Activated CD4-positive, alpha-beta T cell treated with anti-CD3 and anti-CD28 coated beads, Interleukin-2, Interleukin-6, amounts not matched to agents 100 ng/mL and 50 ng/mL, durations not matched to agents 16 hours and 8 hours (primary cell): ENCODE data around the gene CDC20.

ENCODE experiments used
- DNase-seq: peaks from one replicate; pipeline ENCODE4 v3.0.0-alpha.2; 2020

Gene CDC20

DNA sequence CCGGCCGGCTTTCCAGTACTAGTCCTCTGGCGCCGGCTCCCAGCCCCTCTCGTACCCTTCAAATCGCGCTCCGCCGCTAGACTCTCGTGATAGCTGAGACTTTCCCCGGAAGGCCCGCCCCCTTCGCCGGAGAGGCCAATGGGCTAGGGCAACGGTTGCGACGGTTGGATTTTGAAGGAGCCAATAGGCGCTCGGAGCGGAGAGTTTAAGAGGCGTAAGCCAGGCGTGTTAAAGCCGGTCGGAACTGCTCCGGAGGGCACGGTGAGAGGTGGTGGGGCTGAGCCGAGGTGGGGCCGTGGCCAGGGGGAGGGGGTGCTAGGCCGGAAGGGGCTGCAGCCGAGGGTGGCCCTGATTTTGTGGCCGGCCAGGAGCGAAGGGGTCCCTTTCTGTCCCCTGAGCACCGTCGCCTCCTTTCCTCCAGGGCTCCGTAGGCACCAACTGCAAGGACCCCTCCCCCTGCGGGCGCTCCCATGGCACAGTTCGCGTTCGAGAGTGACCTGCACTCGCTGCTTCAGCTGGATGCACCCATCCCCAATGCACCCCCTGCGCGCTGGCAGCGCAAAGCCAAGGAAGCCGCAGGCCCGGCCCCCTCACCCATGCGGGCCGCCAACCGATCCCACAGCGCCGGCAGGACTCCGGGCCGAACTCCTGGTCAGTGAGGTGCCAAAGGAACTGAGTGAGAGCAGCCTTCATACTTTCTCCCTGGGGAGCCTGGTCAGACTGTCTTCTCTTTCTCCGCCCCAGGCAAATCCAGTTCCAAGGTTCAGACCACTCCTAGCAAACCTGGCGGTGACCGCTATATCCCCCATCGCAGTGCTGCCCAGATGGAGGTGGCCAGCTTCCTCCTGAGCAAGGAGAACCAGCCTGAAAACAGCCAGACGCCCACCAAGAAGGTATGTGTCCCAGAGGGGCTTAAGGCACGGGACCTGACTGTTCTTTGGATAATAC, at the start of gene CDC20:
CDC20 (plus strand) TSS at position 236 of the 948 bp plus-strand sequence; CDS start at position 471, 235 bp downstream.
- peak; percentile 100 for DNase-seq

DNA sequence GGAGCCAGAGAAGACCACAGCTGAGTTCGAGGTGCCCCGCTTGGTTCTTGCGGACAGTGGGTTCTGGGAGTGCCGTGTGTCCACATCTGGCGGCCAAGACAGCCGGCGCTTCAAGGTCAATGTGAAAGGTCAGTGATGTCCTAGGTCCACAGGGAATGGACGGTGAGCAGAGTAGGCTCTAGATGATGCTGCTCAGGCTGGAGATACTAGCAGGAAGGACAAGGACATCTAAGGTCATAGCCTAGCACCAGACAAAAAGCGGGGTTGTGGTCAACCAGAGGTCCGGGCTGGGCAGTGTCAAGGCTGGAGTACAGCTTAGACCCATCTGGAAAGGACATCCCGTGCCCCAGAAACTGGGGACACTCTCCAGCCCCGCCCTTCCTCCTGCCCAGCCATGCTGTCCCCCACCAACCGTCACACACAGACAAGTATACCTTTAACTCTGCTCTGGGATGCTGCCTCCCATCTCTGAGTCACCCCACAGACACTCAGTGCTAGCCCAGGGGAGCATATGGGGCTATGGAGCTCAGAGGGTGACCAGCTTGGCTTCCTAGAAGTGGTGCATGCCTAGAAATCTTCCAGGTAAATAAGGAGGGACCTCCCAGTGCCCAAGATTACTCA, 49.3 kb upstream of the CDC20 start:
- no peak for DNase-seq

DNA sequence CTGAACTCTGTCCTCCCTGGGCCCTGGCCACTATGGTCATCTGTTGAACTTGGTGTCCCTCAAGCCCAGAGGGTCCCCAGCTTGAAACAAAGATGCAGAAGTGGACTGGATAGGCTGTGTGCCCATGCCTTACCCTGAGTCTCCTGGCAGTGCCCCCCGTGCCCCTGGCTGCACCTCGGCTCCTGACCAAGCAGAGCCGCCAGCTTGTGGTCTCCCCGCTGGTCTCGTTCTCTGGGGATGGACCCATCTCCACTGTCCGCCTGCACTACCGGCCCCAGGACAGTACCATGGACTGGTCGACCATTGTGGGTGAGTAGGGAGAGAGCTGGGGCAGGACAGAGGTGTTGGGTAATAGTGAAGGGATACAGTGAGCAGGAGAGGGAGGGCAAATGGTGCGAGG, 47.3 kb upstream of the CDC20 start:
- DNase-seq = no peak

DNA sequence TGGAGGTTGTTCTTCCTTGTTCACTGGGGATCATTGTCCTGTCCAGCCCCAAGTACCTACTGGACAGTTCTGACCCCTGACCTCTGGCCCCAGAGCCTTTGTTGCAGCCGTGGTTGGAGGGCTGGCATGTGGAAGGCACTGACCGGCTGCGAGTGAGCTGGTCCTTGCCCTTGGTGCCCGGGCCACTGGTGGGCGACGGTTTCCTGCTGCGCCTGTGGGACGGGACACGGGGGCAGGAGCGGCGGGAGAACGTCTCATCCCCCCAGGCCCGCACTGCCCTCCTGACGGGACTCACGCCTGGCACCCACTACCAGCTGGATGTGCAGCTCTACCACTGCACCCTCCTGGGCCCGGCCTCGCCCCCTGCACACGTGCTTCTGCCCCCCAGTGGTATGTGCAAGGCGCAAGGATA, 46.6 kb upstream of the CDC20 start:
- no peak for DNase-seq

DNA sequence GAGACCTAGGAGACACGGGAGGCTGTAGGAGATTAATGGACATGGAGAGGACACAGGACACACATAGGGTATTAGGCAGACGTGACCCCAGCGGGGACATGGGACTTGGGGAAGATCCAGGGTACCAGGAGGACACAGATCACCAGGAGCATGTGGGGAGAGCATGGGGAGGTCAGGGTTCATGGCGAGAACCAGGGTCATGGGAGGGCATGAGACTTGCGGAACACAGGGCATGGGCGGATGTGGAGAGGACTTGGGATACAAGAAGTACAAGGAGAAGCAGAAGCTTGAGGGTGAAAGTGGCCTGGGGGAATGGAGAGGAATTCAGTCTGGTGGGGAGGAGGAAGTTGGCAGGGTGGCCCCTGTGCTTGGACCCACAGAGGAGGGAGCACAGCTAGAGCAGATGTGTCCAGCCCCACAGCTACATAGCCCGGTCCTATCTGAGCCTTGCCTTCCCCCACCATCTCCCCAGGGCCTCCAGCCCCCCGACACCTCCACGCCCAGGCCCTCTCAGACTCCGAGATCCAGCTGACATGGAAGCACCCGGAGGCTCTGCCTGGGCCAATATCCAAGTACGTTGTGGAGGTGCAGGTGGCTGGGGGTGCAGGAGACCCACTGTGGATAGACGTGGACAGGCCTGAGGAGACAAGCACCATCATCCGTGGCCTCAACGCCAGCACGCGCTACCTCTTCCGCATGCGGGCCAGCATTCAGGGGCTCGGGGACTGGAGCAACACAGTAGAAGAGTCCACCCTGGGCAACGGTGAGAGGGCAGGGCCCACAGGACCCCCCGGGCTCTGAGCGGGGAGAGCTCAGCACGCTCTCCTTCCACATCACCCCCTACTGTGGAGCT, 45.9 kb upstream of the CDC20 start:
- DNase-seq = no peak

- DNase-seq = no peak
Observed at GRCh38 chr1:43313771-43314170, 45.0 kb upstream of the CDC20 start.

DNA sequence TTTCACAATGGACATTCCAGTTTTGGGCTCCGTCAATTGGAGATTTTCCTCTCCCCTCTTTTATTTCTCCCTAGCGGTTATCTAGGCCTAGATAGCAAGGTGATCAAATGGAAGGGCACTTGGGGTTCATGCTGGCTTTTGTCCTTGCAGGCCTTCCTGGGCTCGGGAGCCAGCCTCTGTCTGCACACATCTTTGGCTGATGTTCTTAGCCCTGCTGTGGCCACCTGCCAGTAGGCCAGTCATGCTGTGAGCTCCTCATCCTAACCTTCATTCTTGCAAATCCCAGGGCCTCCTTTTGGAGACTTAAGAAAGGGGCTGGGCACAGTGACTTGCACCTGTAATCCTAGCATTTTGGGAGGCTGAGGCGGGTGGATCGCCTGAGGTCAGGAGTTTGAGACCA, 44.5 kb upstream of the CDC20 start:
- no peak for DNase-seq

DNA sequence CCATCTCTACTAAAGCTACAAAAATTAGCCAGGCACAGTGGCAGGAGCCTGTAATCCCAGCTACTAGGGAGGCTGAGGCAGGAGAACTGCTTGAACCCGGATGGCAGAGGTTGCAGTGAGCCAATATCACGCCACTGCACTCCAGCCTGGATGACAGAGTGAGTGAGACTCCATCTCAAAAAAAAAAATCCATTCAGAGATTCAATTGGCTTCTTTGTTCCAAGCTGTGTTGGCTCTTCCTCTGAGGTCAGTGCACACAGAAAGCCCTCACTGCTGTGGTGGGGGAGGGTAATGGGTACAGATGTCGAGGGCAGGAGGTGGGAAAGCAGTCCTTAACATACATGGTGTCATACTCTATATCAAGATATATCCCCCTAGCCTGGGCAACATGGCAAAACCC, 43.3 kb upstream of the CDC20 start:
- no peak for DNase-seq

DNA sequence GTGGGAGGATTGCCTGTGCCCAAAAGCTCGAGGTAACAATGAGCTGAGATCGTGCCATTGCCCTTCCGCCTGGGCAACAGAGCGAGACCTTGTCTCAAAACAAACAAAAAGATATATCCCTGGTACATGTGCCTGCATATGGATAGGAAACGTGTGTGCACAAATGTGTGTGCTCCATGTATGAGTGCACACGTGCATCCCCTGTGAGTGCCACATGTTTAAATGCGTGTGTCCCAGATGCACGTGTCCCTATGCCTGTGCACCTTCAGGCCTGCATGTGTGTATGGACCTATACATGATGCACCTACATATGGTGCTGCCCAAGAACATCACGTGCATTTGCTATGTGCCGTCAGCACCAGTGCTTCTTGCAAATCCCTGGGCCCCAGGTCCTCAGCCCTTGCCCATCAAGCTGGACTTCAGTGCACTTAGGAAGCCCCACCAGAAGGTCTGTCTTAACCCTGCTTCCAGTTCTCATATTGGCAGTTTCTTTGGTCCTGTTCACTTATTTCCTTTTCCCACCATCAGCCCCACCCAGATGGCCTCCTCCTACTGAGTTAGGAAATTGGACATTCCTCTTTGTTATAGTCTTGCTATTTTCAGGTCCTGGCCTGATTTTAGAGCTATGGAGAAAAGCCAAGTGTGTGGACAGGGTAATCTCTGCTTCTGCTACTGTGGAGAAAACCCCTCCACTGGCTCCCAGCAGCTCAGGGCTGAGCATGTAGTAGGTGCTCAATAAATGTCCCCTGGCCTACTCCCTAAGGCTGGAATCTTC, 42.6 kb upstream of the CDC20 start:
- DNase-seq = no peak

- no peak for DNase-seq
Observed at GRCh38 chr1:43316738-43317520, 41.9 kb upstream of the CDC20 start.

GRCh38 chr1:43317817-43318471, 40.8 kb upstream of the CDC20 start:
- no peak for DNase-seq

DNA sequence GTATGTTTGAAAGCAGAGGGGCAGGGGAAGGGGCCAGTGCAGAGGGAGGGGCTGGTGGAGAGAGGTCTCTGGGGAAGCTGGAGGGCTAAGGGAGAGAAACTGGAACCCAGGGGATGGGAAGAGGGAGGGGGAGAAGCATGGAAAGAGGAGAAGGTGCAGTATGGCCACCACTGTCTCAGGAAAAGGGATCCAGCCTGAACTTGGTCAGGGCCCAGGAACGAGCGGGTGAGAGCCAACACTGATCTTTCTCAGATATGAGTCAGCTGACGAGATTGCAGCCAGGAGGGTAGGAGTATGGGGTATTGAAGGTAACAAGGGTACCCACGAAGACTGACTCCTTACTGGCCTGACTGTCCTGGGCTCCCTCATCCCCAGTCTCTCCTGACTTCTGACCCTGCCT, 40.0 kb upstream of the CDC20 start:
- no peak for DNase-seq

GRCh38 chr1:43319288-43319687, 39.5 kb upstream of the CDC20 start:
- DNase-seq = no peak

DNA sequence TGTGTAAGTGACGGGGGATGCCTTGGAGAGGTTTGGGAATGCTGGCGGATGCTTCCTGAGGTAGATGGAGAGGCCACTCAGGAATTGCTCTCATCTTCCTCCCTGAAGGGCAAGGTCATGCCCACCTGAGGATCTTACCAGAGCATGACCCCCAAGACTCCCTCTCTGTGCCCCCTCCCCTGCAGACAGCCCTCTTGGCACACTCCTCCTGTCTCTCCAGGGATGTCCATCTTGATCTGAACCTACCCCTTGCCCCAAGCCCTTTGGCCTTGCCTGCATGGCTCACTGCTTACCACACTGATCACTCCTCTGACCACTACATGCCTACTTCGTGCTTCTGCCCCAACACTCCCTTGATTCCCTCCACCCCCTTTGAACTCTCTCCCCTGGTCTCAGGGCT, 39.0 kb upstream of the CDC20 start:
- DNase-seq = no peak

GRCh38 chr1:43321331-43321891, 37.4 kb upstream of the CDC20 start:
- no peak for DNase-seq

- DNase-seq = no peak
Observed at GRCh38 chr1:43322506-43322905, 36.3 kb upstream of the CDC20 start.

- no peak for DNase-seq
Observed at GRCh38 chr1:43324810-43325209, 34.0 kb upstream of the CDC20 start.

DNA sequence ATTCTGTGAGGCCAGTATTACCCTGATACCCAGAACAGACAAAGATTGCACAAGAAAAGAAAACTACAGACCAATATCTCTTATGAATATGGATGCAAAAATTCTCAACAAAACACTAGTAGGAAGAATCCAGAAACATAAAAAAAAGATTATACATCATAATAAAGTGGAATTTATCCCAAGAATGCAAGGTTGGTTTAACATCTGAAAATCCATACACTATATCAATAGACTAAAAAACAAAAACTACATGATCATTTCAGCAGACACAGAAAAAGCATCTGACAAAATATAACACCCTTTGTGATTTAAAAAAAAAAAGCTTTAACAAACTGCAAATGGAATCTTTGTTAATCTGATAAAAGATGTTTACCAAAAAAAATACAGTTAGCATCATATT, 33.4 kb upstream of the CDC20 start:
- no peak for DNase-seq

DNA sequence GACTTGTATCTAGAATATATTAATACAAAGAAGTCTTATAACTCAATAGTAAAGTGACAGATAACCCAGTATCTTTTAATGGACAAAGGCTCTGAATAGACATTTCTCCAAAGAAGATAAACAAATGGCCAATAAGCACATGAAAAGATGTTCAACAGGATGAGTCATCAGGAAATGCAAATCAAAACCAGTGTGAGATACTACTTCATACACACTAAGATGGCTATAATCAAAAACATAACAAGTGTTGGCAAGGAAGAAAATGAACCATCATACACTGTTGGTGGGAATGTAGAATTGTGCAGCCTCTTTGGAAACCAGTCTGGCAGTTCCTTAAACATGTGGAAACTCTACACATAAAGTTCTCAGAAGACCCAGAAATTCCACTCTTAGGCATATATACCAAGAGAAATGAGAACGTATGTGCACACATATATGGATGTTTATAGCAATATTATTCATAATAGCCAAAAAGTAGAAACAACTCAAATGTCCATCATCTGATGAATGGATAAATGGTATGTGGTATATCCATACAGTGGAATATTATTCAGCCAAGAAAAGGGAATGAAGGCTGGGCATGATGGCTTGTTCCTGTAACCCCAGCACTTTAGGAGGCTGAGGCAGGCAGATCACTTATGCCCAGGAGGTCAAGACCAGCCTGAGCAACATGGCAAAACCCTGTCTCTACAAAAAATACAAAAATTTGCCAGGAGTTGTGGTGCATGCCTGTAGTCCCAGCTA, 31.1 kb upstream of the CDC20 start:
- DNase-seq = no peak
